Left forelimb (tissue), 1 donor: ENCODE results near the gene HOXD4.
A peak's percentile ranks its signal among the peaks of the same experiment; 100 is the strongest.

Experiments
- DNase-seq: peaks from one replicate; pipeline ENCODE4 v3.0.0-alpha.2; 2018; ENCODE audit warnings: low spot score

Gene HOXD4

GRCh38 chr2:176188774-176189680 is 37.7 kb downstream of the HOXD4 start:
- DNase-seq = peak; percentile 70

GRCh38 chr2:176189681-176190641 is 38.6 kb downstream of the HOXD4 start:
- DNase-seq = peak; percentile 68

- DNase-seq = no peak
Observed at GRCh38 chr2:176192351-176192750, 41.0 kb downstream of the HOXD4 start.

GRCh38 chr2:176193048-176193447 is 41.7 kb downstream of the HOXD4 start:
- no peak for DNase-seq

- no peak for DNase-seq
Observed at GRCh38 chr2:176199902-176200301, 48.6 kb downstream of the HOXD4 start.

GRCh38 chr2:176200971-176201370 is 49.6 kb downstream of the HOXD4 start:
- DNase-seq = no peak

GRCh38 chr2:176202491-176202890 is 51.1 kb downstream of the HOXD4 start:
- DNase-seq = no peak
